SK-N-MC (cell line): ENCODE measurements around the gene FAM168A.

Experiments used
- EZH2 ChIP-seq: fragments of 200-600 bp; sonication (generic); IDR thresholded peaks from one replicate; pipeline ENCODE4 v1.6.1; 2017; ENCODE audit warnings: antibody characterized with exemption
- POLR2AphosphoS5 ChIP-seq: IDR thresholded peaks from 2 replicates; pipeline ENCODE4 v1.6.1; 2012; ENCODE audit warnings: mild to moderate bottlenecking, low read depth, low read length, borderline replicate concordance

- no peak for TF ChIP-seq EZH2
- no peak for TF ChIP-seq POLR2AphosphoS5
Measured at GRCh38 chr11:73376803-73377629, 220.9 kb downstream of the FAM168A start.
